Left ventricle myocardium inferior (tissue), 1 donor: ENCODE data around the gene TXNDC8. TPM values are rescaled to one million over a fixed set of nuclear protein-coding genes. Genes with fewer than 3 reads are reported as not detected.

Source experiments
- DNase-seq: peaks from one replicate; pipeline ENCODE4 v3.0.0-alpha.2; 2020
- H3K27ac ChIP-seq: fragments of 200-600 bp; replicated peaks from 2 replicates; pipeline ENCODE4 v1.8.0; 2021
- H3K27me3 ChIP-seq: fragments of 200-600 bp; 2 replicates; pipeline ENCODE4 v1.8.0; 2021; ENCODE audit warnings: low read depth
- H3K36me3 ChIP-seq: fragments of 200-600 bp; 2 replicates; pipeline ENCODE4 v1.8.0; 2021
- H3K4me1 ChIP-seq: fragments of 200-600 bp; 2 replicates; pipeline ENCODE4 v1.8.0; 2021
- H3K4me3 ChIP-seq: fragments of 200-600 bp; 2 replicates; pipeline ENCODE4 v1.8.0; 2021; ENCODE audit warnings: mild to moderate bottlenecking, moderate library complexity
- H3K9me3 ChIP-seq: fragments of 200-600 bp; replicated peaks from 2 replicates; pipeline ENCODE4 v1.8.0; 2021
- CTCF ChIP-seq: fragments of 200-600 bp; IDR thresholded peaks from 2 replicates; pipeline ENCODE4 v1.8.0; 2021; ENCODE audit warnings: antibody characterized with exemption, mild to moderate bottlenecking, borderline replicate concordance
- intact Hi-C: fragments of 100-400 bp; cut with micrococcal nuclease; formaldehyde crosslinking; loops from one replicate; pipeline ENCODE4 v1.11.0; 2022
- total RNA-seq: library from RNA; stranded (reverse); fragmentation: NEBNext Ultra II Directional; extraction: Animal tissue kit (Norgen Biotek cat#: 25700); gene quantifications from one replicate; pipeline ENCODE4 v1.2.1, GENCODE V29; 2021
- donor health status: DM: no; HTN: yes; CAD: no; lungs with severe emphysema.

Gene TXNDC8
- total RNA-seq, 1 donor from 2014 or later = not detected

GRCh38 chr9:110334871-110335270, 2.8 kb downstream of the TXNDC8 start:
- Histone ChIP-seq H3K36me3 (no peaks in the 10 kb centered on the region), H3K4me1 (no peaks in the 10 kb centered on the region), H3K27ac (no peak overlapping the region), H3K9me3 (peaks cover 7% of the 10 kb centered on the region), H3K4me3 (no peak overlapping the region), H3K27me3 (no peaks in the 10 kb centered on the region)
- no peak for TF ChIP-seq CTCF
- DNase-seq = no peak
- intact Hi-C loops = no loop called here

DNA sequence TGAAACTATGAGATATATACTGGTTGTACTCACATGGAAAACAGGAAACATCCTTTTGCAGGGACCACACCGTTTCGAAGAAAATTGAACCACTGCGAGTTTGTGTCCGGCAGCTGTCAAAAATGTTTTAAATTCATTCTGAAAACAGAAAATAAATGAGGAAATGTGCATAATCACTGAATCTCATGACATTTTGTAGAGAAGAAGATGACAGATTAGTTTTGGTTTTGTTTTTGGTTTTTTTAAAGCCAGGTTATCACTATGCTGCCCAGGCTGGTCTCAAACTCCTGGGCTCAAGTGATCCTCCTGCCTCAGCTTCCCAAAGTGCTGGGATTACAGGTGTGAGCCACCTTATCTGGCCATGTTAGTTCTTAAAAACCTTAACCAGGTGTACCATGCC, 3.5 kb downstream of the TXNDC8 start:
- Histone ChIP-seq H3K4me3 (no peak overlapping the region), H3K4me1 (no peaks in the 10 kb centered on the region), H3K27ac (no peak overlapping the region), H3K36me3 (no peaks in the 10 kb centered on the region), H3K9me3 (peaks cover 7% of the 10 kb centered on the region), H3K27me3 (no peaks in the 10 kb centered on the region)
- intact Hi-C loops = no loop called here
- no peak for DNase-seq
- TF ChIP-seq CTCF = no peak

GRCh38 chr9:110332766-110333165, 4.9 kb downstream of the TXNDC8 start:
- intact Hi-C loops = no loop called here
- Histone ChIP-seq H3K9me3 (peaks cover 7% of the 10 kb centered on the region), H3K27ac (no peak overlapping the region), H3K36me3 (no peaks in the 10 kb centered on the region), H3K4me3 (no peak overlapping the region), H3K4me1 (no peaks in the 10 kb centered on the region), H3K27me3 (no peaks in the 10 kb centered on the region)
- no peak for TF ChIP-seq CTCF
- no peak for DNase-seq

DNA sequence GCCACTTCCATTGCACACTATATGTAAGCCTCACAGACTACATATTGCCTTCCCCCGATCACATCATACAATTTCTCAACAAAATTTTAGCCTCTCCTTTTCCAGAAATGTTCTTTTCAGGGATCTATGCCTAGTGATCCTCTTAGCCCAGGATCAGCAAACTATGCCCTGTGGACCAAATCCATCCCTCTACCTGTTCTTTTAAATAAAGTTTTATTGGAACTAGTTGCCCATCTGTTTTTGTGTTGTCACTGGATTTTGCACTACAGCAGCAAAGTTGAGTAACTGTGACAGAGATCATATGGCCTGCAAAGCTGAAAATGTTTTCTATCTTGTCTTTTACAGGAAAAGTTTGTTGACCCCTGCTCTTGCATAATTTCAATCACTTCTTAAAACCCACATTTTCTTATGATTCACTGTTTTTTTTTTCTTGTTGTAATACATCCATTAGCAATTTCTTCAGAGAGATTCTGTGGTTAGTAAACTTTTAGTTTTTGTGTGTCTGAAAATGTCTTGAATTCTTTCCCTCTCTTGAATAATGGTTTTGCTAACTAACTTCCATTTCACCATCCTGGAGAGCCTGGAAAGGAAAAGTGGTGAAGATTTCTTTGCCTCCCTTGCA, 7.1 kb downstream of the TXNDC8 start:
- no peak for TF ChIP-seq CTCF
- intact Hi-C loops = no loop called here
- no peak overlapping the region for H3K27ac ChIP-seq

DNA sequence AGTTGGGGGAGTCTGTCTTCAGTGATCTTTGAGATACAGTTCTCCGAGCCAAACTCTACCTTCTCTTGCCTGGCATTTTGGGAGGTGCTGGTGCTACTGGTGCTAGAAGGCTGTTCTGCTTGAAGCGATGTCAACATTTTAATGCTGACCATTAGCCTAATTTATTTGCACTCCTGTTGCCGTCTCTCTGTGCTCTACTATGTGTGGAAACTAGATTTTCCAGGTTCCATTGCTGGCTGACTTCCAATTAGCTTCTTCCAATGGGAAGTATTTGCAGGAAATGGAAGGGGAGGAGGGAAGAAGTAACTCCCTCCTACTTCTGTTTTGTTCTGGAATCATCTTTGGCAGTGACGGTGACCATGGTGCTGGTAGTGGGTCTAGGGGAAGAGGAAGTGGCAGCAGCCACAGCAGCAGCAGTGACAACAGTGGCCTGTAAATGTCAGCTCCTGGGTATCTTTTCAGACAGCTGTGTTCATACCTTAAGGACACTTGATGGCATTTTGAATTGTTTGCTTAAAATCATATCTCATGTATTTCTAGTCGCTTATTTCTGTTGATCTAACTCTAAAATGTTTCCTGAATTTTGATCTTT, 7.9 kb downstream of the TXNDC8 start:
- H3K27ac ChIP-seq = no peak overlapping the region
- intact Hi-C loops = no loop called here
- no peak overlapping the region for H3K4me3 ChIP-seq
- H3K36me3 ChIP-seq = no peaks in the 10 kb centered on the region
- no peaks in the 10 kb centered on the region for H3K4me1 ChIP-seq
- TF ChIP-seq CTCF = no peak
- no peaks in the 10 kb centered on the region for H3K27me3 ChIP-seq
- DNase-seq = no peak
- peaks cover 7% of the 10 kb centered on the region for H3K9me3 ChIP-seq

More for the DNA sequence above, 7.1 kb downstream of the TXNDC8 start:
- H3K36me3 ChIP-seq = no peaks in the 10 kb centered on the region
- no peaks in the 10 kb centered on the region for H3K27me3 ChIP-seq
- no peak for DNase-seq
- H3K4me3 ChIP-seq = no peak overlapping the region
- H3K9me3 ChIP-seq = peaks cover 7% of the 10 kb centered on the region
- no peaks in the 10 kb centered on the region for H3K4me1 ChIP-seq
